CD1c-positive myeloid dendritic cell (primary cell): Measurements from ENCODE around the gene BRME1.

Source experiments
- DNase-seq: peaks from one replicate; pipeline ENCODE4 v3.0.0-alpha.2; 2016; ENCODE audit errors: extremely low spot score

Gene BRME1

GRCh38 chr19:13887517-13887916, 18.4 kb downstream of the BRME1 start:
- no peak for DNase-seq

GRCh38 chr19:13887018-13887436, 18.9 kb downstream of the BRME1 start:
- DNase-seq, result no peak

- DNase-seq, result no peak
These were observed 20.0 kb downstream of the BRME1 start for GRCh38 chr19:13885826-13886365.

- no peak for DNase-seq
These were observed 21.0 kb downstream of the BRME1 start for GRCh38 chr19:13884726-13885591.

GRCh38 chr19:13883516-13884064, 22.3 kb downstream of the BRME1 start:
- no peak for DNase-seq

- DNase-seq, result no peak
These were observed 23.1 kb downstream of the BRME1 start for GRCh38 chr19:13882836-13883235.

- no peak for DNase-seq
These were observed 23.5 kb downstream of the BRME1 start for GRCh38 chr19:13882419-13882795.

GRCh38 chr19:13881692-13882418, 24.1 kb downstream of the BRME1 start:
- peak; percentile 86 for DNase-seq

- peak; percentile 46 for DNase-seq
These were observed 24.6 kb downstream of the BRME1 start for GRCh38 chr19:13881251-13881691.

- DNase-seq, result peak; percentile 99
These were observed 25.6 kb downstream of the BRME1 start for GRCh38 chr19:13880059-13881043.

GRCh38 chr19:13877303-13877702, 28.6 kb downstream of the BRME1 start:
- no peak for DNase-seq

GRCh38 chr19:13876834-13877233, 29.1 kb downstream of the BRME1 start, which contains the start of gene NANOS3:
Gene NANOS3 (plus strand): TSS chr19:13877134. CDS start chr19:13877249, 115 bp downstream.
- DNase-seq, result no peak

- DNase-seq, result no peak
These were observed 30.1 kb downstream of the BRME1 start for GRCh38 chr19:13875824-13876223.

GRCh38 chr19:13873834-13874515, 31.9 kb downstream of the BRME1 start:
- DNase-seq, result no peak

- DNase-seq, result peak; percentile 25
These were observed 33.1 kb downstream of the BRME1 start for GRCh38 chr19:13872695-13873389.

GRCh38 chr19:13872339-13872694, 33.6 kb downstream of the BRME1 start:
- no peak for DNase-seq

GRCh38 chr19:13870873-13871272, 35.0 kb downstream of the BRME1 start:
- DNase-seq, result no peak

GRCh38 chr19:13869281-13869680, 36.6 kb downstream of the BRME1 start:
- no peak for DNase-seq

- peak; percentile 36 for DNase-seq
These were observed 37.3 kb downstream of the BRME1 start for GRCh38 chr19:13868663-13869062.
